ENCODE results near the gene ZNF821.

- TF ChIP-seq POLR2A (IDR thresholded peaks at IDR 0.05), result no peak
- no peak for TF ChIP-seq CTCF (IDR thresholded peaks at IDR 0.05)
Measured at GRCh38 chr16:71870818-71871217, 13.2 kb downstream of the ZNF821 start.

Measured in right lobe of liver (tissue), 4 donors.